Gastroesophageal sphincter (tissue), 3 donors: ENCODE results near the gene DOC2A.

Source experiments
- CTCF ChIP-seq, 4 experiments: fragments of 200-600 bp in 2 of 4; fragments of 450-650 bp in 2 of 4; sonication (generic) in 1 of 4; IDR thresholded peaks; one replicate each; pipeline ENCODE4 v1.5.1; 2017 to 2019; ENCODE audit warnings: antibody characterized with exemption in 4 of 4, mild to moderate bottlenecking in 2 of 4, moderate library complexity in 2 of 4
- EP300 ChIP-seq: sonication (generic); formaldehyde crosslinking; IDR thresholded peaks from one replicate; pipeline ENCODE4 v1.6.1; 2017; ENCODE audit warnings: antibody characterized with exemption, mild to moderate bottlenecking
- POLR2A ChIP-seq, 2 donors: fragments of 450-650 bp; IDR thresholded peaks; one replicate each; pipeline ENCODE4 v1.6.1; 2017; ENCODE audit warnings: antibody characterized with exemption in 2 of 2, mild to moderate bottlenecking in 2 of 2, moderate library complexity in 1 of 2
- POLR2AphosphoS5 ChIP-seq: sonication (generic); formaldehyde crosslinking; IDR thresholded peaks from one replicate; pipeline ENCODE4 v1.6.1; 2017; ENCODE audit warnings: antibody characterized with exemption

GRCh38 chr16:29999605-30000004 lies 11.2 kb downstream of the DOC2A start:
- TF ChIP-seq CTCF (IDR thresholded peaks at IDR 0.05) (no peak), POLR2AphosphoS5 (no peak), POLR2A (IDR thresholded peaks at IDR 0.05) (no peak), EP300 (no peak)
